Measurements from ENCODE around the gene CD47. TPM values are rescaled to one million over a fixed set of nuclear protein-coding genes. Genes with fewer than 3 reads are reported as not detected.

Gene CD47
- total RNA-seq, 1 experiment from 2014 or later = 89.7 TPM

DNA sequence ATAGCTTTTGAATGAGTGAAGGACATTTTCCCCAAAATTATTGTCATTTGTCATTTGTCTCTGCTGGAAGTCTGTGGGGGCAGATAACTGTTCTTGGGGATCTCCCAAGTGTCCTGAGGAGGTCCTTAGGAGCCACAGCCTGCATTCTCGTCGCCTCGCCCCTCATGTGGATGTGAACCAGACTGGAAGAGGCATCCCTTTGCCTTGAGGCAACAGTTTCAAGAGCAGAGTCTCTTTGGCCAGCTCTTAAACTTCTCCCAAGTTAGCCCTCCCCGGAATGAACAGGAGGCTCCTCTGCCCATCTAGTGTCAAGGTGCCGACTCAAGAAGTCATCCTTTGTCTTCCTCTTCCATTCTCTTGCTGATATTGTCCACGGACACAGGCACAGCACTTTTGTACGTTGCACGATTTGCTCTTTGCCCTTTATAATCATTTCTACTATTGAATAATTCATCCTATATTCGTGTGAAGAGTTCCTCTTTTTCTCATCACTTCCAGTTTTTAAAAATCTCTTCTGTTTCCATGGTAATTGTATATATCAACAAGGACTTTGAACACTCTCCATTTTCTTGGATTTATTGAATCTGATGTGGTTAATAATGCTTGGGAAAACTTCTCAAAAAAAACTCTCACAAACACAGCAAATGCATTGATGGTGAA is 40.8 kb upstream of the CD47 start:
- CTCF ChIA-PET = no interaction called here

DNA sequence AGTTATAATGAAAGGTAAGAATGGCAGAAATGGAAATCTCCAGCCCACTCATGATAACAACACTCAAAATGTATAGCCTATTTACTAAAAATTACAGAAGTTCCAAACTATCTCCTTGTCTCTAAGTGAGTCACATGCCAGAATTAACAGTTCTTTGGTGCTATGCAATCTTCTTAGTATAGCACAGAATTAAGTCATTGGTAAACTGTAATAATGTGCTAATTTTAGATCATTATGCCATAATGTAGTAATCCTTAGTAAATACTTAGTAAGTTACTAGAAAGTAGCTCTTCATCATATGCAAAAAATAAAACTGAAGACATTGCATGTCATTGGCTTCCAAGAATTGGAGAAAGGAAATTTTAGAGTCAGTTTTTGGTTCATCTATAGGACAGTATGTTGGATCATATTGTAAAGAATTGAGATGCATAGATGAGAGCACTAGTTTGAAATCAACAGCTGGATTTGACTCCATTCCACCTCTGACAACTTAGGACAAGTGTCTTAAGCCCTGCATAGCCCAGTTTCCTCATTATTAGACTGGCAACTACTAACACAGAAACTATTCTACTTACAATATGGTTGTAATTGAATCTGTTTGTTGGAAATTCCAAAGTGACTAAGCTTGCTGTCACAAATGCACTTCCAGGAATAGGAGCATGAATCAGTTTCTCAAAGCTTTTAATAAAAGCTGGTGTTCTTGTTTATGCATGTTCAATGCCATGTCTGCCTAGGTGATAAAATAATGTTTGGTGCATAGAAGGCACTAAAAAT is 40.1 kb upstream of the CD47 start:
- Histone ChIP-seq H3K9me3 (ENCODE audit: control insufficient read depth, insufficient read depth, low read depth, low read length) (no peaks in the 10 kb centered on the region), H3K36me3 (ENCODE audit: control insufficient read depth, insufficient read depth, low read length) (no peaks in the 10 kb centered on the region), H3K4me3 (ENCODE audit: low read depth in 2 of 2, low read length in 2 of 2) (no peak overlapping the region), H3K4me1 (ENCODE audit: control insufficient read depth, insufficient read depth, low read length) (peaks cover 27% of the 10 kb centered on the region), H3K27me3 (ENCODE audit: control insufficient read depth, insufficient read depth, low read length) (no peaks in the 10 kb centered on the region), H3K27ac (ENCODE audit: low read length) (no peak overlapping the region)
- BruUV-seq (replicated peaks) = no TSS peak
- TF ChIP-seq SIN3A (IDR thresholded peaks at IDR 0.05; ENCODE audit: borderline replicate concordance, insufficient read depth, low read depth, low read length) (no peak), TCF7L2 (IDR thresholded peaks at IDR 0.05; ENCODE audit: low read depth, low read length) (no peak), POLR2AphosphoS5 (IDR thresholded peaks at IDR 0.05; ENCODE audit: low read depth, low read length) (no peak)
- TF ChIP-seq, protein P1, sequence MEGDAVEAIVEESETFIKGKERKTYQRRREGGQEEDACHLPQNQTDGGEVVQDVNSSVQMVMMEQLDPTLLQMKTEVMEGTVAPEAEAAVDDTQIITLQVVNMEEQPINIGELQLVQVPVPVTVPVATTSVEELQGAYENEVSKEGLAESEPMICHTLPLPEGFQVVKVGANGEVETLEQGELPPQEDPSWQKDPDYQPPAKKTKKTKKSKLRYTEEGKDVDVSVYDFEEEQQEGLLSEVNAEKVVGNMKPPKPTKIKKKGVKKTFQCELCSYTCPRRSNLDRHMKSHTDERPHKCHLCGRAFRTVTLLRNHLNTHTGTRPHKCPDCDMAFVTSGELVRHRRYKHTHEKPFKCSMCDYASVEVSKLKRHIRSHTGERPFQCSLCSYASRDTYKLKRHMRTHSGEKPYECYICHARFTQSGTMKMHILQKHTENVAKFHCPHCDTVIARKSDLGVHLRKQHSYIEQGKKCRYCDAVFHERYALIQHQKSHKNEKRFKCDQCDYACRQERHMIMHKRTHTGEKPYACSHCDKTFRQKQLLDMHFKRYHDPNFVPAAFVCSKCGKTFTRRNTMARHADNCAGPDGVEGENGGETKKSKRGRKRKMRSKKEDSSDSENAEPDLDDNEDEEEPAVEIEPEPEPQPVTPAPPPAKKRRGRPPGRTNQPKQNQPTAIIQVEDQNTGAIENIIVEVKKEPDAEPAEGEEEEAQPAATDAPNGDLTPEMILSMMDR (IDR thresholded peaks at IDR 0.05) = no peak
- TF ChIP-seq, protein P2, sequence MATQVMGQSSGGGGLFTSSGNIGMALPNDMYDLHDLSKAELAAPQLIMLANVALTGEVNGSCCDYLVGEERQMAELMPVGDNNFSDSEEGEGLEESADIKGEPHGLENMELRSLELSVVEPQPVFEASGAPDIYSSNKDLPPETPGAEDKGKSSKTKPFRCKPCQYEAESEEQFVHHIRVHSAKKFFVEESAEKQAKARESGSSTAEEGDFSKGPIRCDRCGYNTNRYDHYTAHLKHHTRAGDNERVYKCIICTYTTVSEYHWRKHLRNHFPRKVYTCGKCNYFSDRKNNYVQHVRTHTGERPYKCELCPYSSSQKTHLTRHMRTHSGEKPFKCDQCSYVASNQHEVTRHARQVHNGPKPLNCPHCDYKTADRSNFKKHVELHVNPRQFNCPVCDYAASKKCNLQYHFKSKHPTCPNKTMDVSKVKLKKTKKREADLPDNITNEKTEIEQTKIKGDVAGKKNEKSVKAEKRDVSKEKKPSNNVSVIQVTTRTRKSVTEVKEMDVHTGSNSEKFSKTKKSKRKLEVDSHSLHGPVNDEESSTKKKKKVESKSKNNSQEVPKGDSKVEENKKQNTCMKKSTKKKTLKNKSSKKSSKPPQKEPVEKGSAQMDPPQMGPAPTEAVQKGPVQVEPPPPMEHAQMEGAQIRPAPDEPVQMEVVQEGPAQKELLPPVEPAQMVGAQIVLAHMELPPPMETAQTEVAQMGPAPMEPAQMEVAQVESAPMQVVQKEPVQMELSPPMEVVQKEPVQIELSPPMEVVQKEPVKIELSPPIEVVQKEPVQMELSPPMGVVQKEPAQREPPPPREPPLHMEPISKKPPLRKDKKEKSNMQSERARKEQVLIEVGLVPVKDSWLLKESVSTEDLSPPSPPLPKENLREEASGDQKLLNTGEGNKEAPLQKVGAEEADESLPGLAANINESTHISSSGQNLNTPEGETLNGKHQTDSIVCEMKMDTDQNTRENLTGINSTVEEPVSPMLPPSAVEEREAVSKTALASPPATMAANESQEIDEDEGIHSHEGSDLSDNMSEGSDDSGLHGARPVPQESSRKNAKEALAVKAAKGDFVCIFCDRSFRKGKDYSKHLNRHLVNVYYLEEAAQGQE (IDR thresholded peaks at IDR 0.05; ENCODE audit: insufficient read depth in 1 of 2, low read depth in 2 of 2, low read length in 1 of 2) = no peak
- ChIA-PET POLR2A (no interaction called here), CTCF (interaction anchor here (0.6 kb wide), 1 partner anchor 56 kb away, joined by 3 read pairs; no protein-coding TSS in a partner anchor)
- intact Hi-C loops (cut with micrococcal nuclease; ENCODE audit: unreplicated experiment) = no loop called here
- in situ Hi-C loops (cut with HindIII; ENCODE audit: low pct_unique_long_range_greater_than_20kb, low sequenced_read_pairs) = no loop called here
- peak; percentile 87 for DNase-seq (ENCODE audit: low read depth, low spot score)
- ATAC-seq = peak; percentile 71

More for the DNA sequence above, 40.8 kb upstream of the CD47 start:
- Histone ChIP-seq H3K27ac (ENCODE audit: low read length) (peak overlapping the region; percentile 64), H3K4me1 (ENCODE audit: control insufficient read depth, insufficient read depth, low read length) (peaks cover 27% of the 10 kb centered on the region), H3K27me3 (ENCODE audit: control insufficient read depth, insufficient read depth, low read length) (no peaks in the 10 kb centered on the region), H3K9me3 (ENCODE audit: control insufficient read depth, insufficient read depth, low read depth, low read length) (no peaks in the 10 kb centered on the region), H3K36me3 (ENCODE audit: control insufficient read depth, insufficient read depth, low read length) (no peaks in the 10 kb centered on the region), H3K4me3 (ENCODE audit: low read depth in 2 of 2, low read length in 2 of 2) (peak overlapping the region in 1 of 2 experiments; percentile 3; a peak in 1 of 4 replicates)
- intact Hi-C loops (cut with micrococcal nuclease; ENCODE audit: unreplicated experiment) = no loop called here
- POLR2A ChIA-PET = no interaction called here
- TF ChIP-seq, protein P1 (IDR thresholded peaks at IDR 0.05) = no peak
- TF ChIP-seq SIN3A (IDR thresholded peaks at IDR 0.05; ENCODE audit: borderline replicate concordance, insufficient read depth, low read depth, low read length) = no peak
- TF ChIP-seq, protein P2 (IDR thresholded peaks at IDR 0.05; ENCODE audit: insufficient read depth in 1 of 2, low read depth in 2 of 2, low read length in 1 of 2) = no peak
- no peak for TF ChIP-seq POLR2AphosphoS5 (IDR thresholded peaks at IDR 0.05; ENCODE audit: low read depth, low read length)
- no peak for DNase-seq (ENCODE audit: low read depth, low spot score)
- peak; percentile 32; the same call in 1 of the 2 replicates for ATAC-seq
- BruUV-seq (replicated peaks) = no TSS peak
- in situ Hi-C loops (cut with HindIII; ENCODE audit: low pct_unique_long_range_greater_than_20kb, low sequenced_read_pairs) = no loop called here

Data from Panc1 (cell line).